NB4 (cell line): ENCODE measurements around the gene LRRC4B.
A peak's percentile ranks its signal among the peaks of the same experiment; 100 is the strongest.

ENCODE experiments used
- DNase-seq: peaks from one replicate; pipeline ENCODE4 v3.0.0; 2010; ENCODE audit warnings: low read depth
- H3K4me3 ChIP-seq: one replicate; pipeline ENCODE4 v1.5.1; 2011; ENCODE audit warnings: mild to moderate bottlenecking, low read depth, low read length, moderate library complexity
- CTCF ChIP-seq: IDR thresholded peaks from one replicate; pipeline ENCODE4 v1.5.1; 2012; ENCODE audit warnings: low read depth, low read length
- MAX ChIP-seq: IDR thresholded peaks from 2 replicates; pipeline ENCODE4 v1.6.1; 2011; ENCODE audit warnings: low read depth, low read length
- MYC ChIP-seq: IDR thresholded peaks from 2 replicates; pipeline ENCODE4 v1.6.1; 2011; ENCODE audit warnings: low read depth, low read length
- POLR2A ChIP-seq: IDR thresholded peaks from 2 replicates; pipeline ENCODE4 v1.6.1; 2011; ENCODE audit warnings: mild to moderate bottlenecking; ENCODE audit not compliant: insufficient read length; ENCODE audit errors: extremely low read depth

The LRRC4B gene

GRCh38 chr19:50492303-50493052, 75.8 kb downstream of the LRRC4B start:
- DNase-seq = peak; percentile 46
- TF ChIP-seq POLR2A (no peak), MYC (no peak), CTCF (no peak), MAX (no peak)
- H3K4me3 ChIP-seq = no peak overlapping the region

GRCh38 chr19:50490991-50491472, 77.2 kb downstream of the LRRC4B start:
- TF ChIP-seq MAX = no peak
- TF ChIP-seq MYC = no peak
- TF ChIP-seq CTCF = no peak
- TF ChIP-seq POLR2A = no peak
- DNase-seq = no peak
- no peak overlapping the region for H3K4me3 ChIP-seq

GRCh38 chr19:50490411-50490811, 77.8 kb downstream of the LRRC4B start:
- no peak for DNase-seq
- TF ChIP-seq POLR2A (no peak), CTCF (no peak), MAX (no peak), MYC (no peak)
- no peak overlapping the region for H3K4me3 ChIP-seq

- no peak for DNase-seq
- no peak for TF ChIP-seq MAX
- no peak for TF ChIP-seq MYC
- TF ChIP-seq POLR2A = no peak
- no peak for TF ChIP-seq CTCF
Observed at GRCh38 chr19:50489461-50490011, 78.7 kb downstream of the LRRC4B start.

GRCh38 chr19:50488389-50489194, 79.6 kb downstream of the LRRC4B start:
- TF ChIP-seq MAX = no peak
- no peak for DNase-seq
- H3K4me3 ChIP-seq = no peak overlapping the region

More at GRCh38 chr19:50489461-50490011, 78.7 kb downstream of the LRRC4B start:
- H3K4me3 ChIP-seq = no peak overlapping the region
